ENCODE data around the gene SHANK2.

- no peak for TF ChIP-seq RAD21 (IDR thresholded peaks at IDR 0.05; ENCODE audit: insufficient read depth, low read depth, low read length)
- TF ChIP-seq JUND (IDR thresholded peaks at IDR 0.05; ENCODE audit: low read depth, low read length): no peak
- TF ChIP-seq KDM1A (IDR thresholded peaks at IDR 0.05; ENCODE audit: borderline replicate concordance): no peak
- no peak for TF ChIP-seq CTCF (IDR thresholded peaks at IDR 0.05 in 2 of 3, conservative IDR thresholded peaks at IDR 0.05 in 1 of 3; ENCODE audit: control insufficient read depth in 2 of 3, extremely low read depth in 1 of 3, insufficient read depth in 1 of 3, low read depth in 3 of 3, low read length in 3 of 3)
- no peak for TF ChIP-seq HCFC1 (IDR thresholded peaks at IDR 0.05; ENCODE audit: low read length)
- TF ChIP-seq NRF1 (conservative IDR thresholded peaks at IDR 0.05; ENCODE audit: low read depth, low read length): no peak
- no peak for TF ChIP-seq MXI1 (IDR thresholded peaks at IDR 0.05; ENCODE audit: low read depth, low read length)
- TF ChIP-seq YY1 (IDR thresholded peaks at IDR 0.05; ENCODE audit: low read depth, low read length): no peak
Observed at GRCh38 chr11:71251151-71251721, 1.1 kb downstream of the SHANK2 start.

All from GM12878 (cell line).